GM21717 (cell line): ENCODE results near the gene PRR19.
"Not testable (repeated sequence)": the region's sequence is repeated elsewhere in the genome, so short reads cannot be mapped to it uniquely, and the experiment has no call there.

ENCODE experiments used
- ATAC-seq: cut with Tn5 transposase; IDR thresholded peaks from one replicate; pipeline ENCODE4 v1.9.1; 2021; ENCODE audit warnings: mild to moderate bottlenecking, moderate library complexity; ENCODE audit not compliant: unreplicated experiment

PRR19 gene, protein sequence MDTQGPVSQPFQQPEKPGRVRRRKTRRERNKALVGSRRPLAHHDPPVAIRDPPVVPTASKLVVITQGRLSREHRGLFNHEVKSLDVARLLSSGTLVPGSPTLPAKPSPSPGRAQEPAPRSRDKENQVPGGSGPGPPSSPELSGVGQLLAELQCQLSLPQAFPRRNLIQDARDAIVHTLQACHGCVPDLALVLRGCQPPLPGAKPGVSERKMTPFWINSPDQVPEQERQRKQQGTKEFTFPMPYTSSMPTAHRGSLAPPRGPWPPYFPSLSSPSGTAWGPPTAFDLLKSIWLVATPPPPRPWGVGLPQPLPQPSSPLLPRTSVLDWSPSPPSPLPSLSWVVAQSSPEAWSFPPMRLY

GRCh38 chr19:42301646-42302203 is at the start of gene PRR19:
PRR19 (plus strand) TSS chr19:42302132; CDS start chr19:42309585, 7,453 bp downstream.
- peak; percentile 14 for ATAC-seq

DNA sequence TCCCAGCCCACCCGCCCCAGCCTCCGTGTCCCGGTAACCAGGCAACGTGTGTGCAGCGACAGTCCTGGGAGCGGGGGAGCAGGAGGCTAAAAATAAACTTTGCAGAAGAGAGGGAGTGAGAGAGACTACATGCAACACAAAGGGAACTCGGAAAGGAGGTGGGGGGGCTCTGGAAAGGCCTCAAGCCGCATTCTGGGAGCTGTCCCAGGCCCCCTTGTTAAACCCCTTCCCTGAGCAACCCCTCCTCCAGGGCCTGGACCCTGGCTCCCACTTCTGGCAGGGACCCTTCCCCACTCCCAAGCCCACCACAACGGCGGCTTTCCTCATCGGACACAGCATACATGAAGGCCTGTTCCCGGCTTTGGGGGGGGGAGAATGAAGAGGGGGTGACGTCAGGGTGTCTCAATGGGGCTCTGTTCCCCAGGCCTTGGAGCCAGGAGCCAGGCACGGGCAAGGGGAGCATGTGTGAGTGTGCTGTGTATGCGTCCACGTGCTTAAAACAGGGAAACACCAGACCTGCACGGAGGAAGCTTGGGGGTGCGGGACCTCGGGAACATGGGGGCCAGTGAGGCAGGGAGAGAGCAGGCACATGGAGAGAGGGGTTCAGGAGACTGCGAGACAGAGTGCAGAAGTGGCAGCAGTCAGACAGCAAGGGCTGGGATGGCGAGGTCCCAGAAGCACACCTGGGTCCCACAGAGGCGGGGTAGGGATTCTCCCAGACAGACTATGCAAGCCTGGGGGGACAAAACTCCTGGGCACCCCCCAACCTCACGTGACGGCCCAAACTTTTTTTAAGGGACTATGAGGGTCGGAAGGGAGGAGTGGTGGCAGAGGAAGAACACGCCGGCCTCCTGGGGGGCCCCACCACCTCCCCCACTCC is 49.3 kb upstream of the PRR19 start:
- no peak for ATAC-seq

- no peak for ATAC-seq
These were observed 48.5 kb upstream of the PRR19 start for GRCh38 chr19:42253245-42254088.

- no peak for ATAC-seq
These were observed 47.7 kb upstream of the PRR19 start for GRCh38 chr19:42254089-42254849.

- ATAC-seq: no peak
These were observed 46.8 kb upstream of the PRR19 start, which contains the start of gene ERF for GRCh38 chr19:42254850-42255765. ERF (minus strand) TSS chr19:42255128; CDS start chr19:42254999, 129 bp downstream.

DNA sequence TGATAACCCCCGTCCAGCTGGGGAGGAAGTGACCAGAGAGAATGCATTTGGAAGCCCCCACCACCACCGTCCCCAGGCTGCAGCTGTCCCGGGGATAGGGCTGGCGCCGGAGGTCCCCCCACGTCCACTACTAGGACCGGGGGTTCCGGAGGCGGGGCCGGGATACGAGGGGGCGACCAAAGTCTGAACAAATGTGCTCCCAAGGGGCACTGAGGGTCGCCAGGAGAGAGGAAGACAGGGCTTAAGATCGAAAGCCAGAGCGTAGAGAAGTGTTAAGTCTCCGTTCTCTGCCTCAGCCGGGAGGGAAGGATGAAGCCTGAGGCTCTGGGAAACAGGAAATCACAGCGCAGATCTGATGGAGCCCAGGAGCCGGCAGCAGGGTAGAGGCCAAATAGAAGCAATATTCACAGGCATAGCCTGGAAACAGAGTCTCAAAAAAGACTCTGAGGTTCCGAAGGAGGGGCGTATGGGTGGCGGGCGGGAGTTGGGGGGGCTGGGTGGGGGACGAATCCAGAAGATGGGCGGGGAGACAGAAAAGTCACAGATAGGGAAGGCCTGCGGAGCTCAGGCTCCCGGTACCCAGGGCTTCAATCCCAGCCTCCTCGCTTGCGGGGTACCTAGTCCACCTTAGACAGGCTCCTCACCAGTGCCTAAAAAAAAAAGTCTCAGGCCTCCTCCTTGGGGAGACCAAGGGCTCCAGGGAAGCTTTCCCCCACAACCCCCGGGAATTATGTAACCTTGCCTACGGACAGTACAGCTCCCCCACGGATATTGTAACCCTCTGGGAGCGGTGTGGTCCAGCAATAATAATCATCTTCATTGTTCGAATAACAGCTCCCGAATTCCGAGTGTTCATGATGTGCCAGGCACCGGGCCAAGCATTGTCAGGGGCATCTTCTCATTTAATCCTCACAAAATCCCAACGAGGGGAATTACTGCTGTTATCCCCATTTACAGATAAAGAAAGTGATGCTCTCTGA is 45.9 kb upstream of the PRR19 start:
- ATAC-seq: no peak

DNA sequence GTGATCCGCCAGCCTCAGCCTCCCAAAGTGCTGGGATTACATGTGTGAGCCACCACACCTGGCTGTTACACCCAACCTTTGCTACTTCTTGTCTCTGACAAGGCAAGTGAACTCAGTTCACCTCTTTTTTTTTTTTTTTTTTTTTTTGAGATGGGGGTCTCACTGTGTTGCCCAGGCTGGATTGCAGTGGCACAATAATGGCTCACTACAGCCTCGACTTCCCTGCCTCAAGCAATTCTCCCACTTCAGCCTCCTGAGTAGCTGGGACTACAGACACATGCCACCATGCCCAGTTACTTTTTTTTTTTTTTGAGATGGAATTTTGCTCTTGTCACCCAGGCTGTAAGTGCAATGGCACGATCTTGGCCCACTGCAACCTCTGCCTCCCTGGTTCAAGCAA is 44.1 kb upstream of the PRR19 start:
- ATAC-seq: not testable (repeated sequence)

GRCh38 chr19:42261763-42262162 is 40.2 kb upstream of the PRR19 start:
- no peak for ATAC-seq

DNA sequence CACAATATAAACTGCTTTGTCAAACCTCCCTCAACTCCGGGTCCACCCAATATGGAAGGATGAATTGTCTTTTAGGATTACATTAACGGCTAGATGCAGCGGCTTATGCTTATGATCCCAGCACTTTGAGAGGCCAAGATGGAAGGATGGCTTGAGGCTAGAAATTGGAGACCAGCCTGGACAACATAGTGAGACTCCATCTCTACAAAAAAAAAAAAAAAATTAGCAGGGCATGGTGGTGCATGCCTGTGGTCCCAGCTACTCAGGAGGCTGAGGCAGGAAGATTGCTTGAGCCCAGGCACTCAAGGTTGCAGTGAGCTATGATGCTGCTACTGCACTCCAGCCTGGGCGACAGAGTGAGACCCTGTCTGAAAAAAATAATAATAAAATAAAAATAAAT is 35.8 kb upstream of the PRR19 start:
- not testable (repeated sequence) for ATAC-seq

- not testable (repeated sequence) for ATAC-seq
These were observed 34.9 kb upstream of the PRR19 start for GRCh38 chr19:42266928-42267603.

DNA sequence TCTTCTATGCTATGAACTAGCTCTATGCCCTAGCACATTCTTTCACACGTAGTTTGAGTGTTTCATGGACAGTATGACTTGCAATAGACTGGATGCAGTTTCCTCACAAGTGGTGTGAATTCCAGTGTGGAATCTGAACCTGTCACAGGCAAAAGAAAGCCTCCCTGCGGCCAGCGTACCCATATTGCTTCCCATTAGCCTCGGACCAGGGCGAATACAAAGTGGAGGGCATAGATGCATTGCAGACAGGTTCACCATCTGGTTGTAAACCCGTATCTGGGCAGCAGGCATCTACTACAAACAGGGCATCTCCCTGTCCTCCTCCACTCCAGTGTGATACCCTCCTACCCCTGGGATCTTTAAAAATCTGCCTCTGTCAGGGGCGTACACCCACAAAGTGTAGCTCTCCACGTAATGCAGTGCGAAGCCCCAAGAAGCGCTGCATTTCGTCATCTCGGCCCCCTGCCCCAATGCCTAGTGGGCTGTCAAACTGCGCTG is 34.2 kb upstream of the PRR19 start:
- ATAC-seq: no peak

GRCh38 chr19:42268142-42268703 is 33.7 kb upstream of the PRR19 start:
- peak; percentile 54 for ATAC-seq

DNA sequence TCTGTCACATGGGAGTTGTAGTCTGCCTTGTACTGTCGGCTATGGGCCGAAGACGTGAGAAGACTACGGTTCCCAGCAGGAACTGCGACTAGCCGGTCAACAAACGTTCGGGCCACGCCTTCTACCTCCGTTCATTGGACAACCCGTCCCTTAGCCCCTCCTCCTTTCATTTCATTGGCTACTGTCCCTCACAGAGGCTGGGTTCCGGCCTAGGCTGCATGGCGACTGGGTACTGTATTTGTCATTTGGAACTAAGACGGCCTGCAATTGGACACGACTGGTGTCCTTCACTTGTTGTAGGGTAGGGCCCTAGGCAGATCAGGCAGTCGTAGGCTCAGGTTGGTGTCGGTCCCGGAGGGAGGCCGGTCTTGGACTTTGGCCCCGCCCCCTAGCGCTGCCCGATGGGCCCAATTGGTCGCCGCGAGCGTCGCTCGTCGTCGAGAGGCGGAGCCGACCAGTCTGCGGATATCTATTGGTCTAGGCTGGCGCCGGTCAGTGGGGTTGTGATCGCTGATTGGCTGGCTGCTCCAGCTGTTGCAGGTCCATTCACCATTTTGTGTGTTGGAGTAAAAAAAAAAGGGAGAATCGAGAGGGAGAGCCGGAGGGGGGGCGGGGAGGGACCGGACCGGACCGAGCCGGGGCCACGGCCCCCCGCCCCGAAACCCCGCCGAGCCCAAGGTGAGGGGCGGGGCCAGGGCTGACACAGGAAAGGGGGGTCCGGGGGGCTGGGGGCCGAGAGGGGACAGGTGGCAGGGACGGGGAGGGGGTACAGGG is 33.0 kb upstream of the PRR19 start, which contains the start of gene CIC:
Gene CIC (plus strand): TSS at position 549 of the 774 bp plus-strand sequence. CDS start 2,532 bp downstream, outside the sequence.
- ATAC-seq: peak; percentile 73

DNA sequence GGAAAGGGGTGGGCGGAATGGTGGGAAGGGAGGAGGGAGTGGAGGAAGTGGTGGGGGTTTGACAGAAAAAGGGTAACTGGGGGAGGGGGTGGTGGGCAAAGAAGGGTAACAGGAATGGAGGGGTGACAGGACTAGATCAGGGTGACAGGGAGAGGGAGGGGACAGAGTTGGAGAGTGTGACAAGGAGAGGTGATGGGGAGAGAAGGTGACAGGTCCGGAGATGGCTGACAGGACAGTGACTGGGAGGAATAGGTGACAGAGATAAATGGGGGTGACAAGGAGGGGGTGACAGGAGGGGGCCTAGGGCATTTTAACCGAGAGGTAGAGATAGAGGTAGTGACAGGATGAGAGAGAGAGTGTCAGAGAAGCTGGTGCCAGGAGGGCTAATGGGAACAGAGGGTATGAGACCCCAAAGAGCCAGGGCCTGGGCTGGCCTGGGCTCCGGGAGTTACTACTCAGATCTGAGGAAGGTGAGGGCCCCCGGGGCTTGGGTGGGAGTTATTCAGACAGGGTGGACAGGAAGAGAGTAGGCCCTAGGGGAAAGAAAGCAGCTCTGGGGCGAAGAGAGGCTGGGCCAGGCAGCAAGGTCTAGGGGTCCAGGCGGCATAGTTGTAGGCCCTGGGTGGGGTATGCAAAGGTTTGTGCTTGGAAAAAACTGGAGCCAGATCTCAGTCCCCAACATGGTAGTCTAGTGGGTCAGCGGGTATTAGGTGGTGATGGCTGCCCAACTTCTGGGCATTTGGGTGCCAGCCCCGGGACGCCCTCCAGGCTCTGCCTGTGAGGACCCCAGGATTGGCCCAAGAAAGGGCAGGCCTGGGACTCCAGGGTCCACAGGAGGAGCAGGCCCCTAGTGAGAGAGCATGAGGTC is 32.2 kb upstream of the PRR19 start:
- ATAC-seq: no peak
